Endothelial cell of hepatic sinusoid (primary cell): ENCODE measurements around the gene BRDT.
"Not testable (repeated sequence)": the region's sequence is repeated elsewhere in the genome, so short reads cannot be mapped to it uniquely, and the experiment has no call there.

Experiments
- in situ Hi-C: cut with HindIII; loops from 2 replicates; pipeline ENCODE4 v1.10.0; 2017; ENCODE audit warnings: low sequenced_read_pairs

BRDT gene

GRCh38 chr1:91980663-91981062, 31.5 kb downstream of the BRDT start:
- in situ Hi-C loops = loop anchor here (25.0 kb wide), 2 partner anchors 282 to 632 kb away; no protein-coding TSS in a partner anchor

GRCh38 chr1:91981996-91982609, 32.9 kb downstream of the BRDT start:
- in situ Hi-C loops = loop anchor here (25.0 kb wide), 2 partner anchors 280 to 630 kb away; no protein-coding TSS in a partner anchor

GRCh38 chr1:91993256-91993655, 44.1 kb downstream of the BRDT start:
- in situ Hi-C loops = loop anchor here (25.0 kb wide), 2 partner anchors 269 to 619 kb away; no protein-coding TSS in a partner anchor

GRCh38 chr1:91997607-91998195, 48.5 kb downstream of the BRDT start:
- in situ Hi-C loops = loop anchor here (25.0 kb wide), 2 partner anchors 265 to 615 kb away; no protein-coding TSS in a partner anchor

GRCh38 chr1:92004129-92004528, 54.9 kb downstream of the BRDT start:
- in situ Hi-C loops = no loop called here

- in situ Hi-C loops = no loop called here
Measured at GRCh38 chr1:92013923-92014322, 64.7 kb downstream of the BRDT start.

- in situ Hi-C loops = no loop called here
Measured at GRCh38 chr1:92016720-92017316, 67.6 kb downstream of the BRDT start.

- in situ Hi-C loops = no loop called here
Measured at GRCh38 chr1:92017656-92018055, 68.5 kb downstream of the BRDT start.

GRCh38 chr1:92026042-92026441, 76.8 kb downstream of the BRDT start:
- in situ Hi-C loops = not testable (repeated sequence)

GRCh38 chr1:92026806-92027205, 77.6 kb downstream of the BRDT start:
- in situ Hi-C loops = no loop called here

- in situ Hi-C loops = no loop called here
Measured at GRCh38 chr1:92029241-92029922, 80.2 kb downstream of the BRDT start.

GRCh38 chr1:92030656-92031107, 81.5 kb downstream of the BRDT start:
- in situ Hi-C loops = loop anchor here (5.0 kb wide), 1 partner anchor 52 kb away; the partner anchor contains the start of gene BTBD8

GRCh38 chr1:92031281-92032110, 82.3 kb downstream of the BRDT start:
- in situ Hi-C loops = loop anchor here (5.0 kb wide), 1 partner anchor 51 kb away; the partner anchor contains the start of gene BTBD8

- in situ Hi-C loops = no loop called here
Measured at GRCh38 chr1:92037400-92037799, 88.2 kb downstream of the BRDT start.

GRCh38 chr1:92038695-92039346, 89.6 kb downstream of the BRDT start:
- in situ Hi-C loops = no loop called here

- in situ Hi-C loops = no loop called here
Measured at GRCh38 chr1:92040971-92041370, 91.8 kb downstream of the BRDT start.

GRCh38 chr1:92043621-92044020, 94.4 kb downstream of the BRDT start:
- in situ Hi-C loops = no loop called here

- in situ Hi-C loops = no loop called here
Measured at GRCh38 chr1:92045766-92046495, 96.7 kb downstream of the BRDT start.

- in situ Hi-C loops = no loop called here
Measured at GRCh38 chr1:92051948-92052347, 102.7 kb downstream of the BRDT start.
